H7 (cell line): ENCODE results near the gene RABGEF1. TPM values are rescaled to one million over a fixed set of nuclear protein-coding genes. Genes with fewer than 3 reads are reported as not detected.

ENCODE experiments used
- DNase-seq: peaks from one replicate; pipeline ENCODE4 v3.0.0; 2012
- H3K27me3 ChIP-seq: 2 replicates; pipeline ENCODE4 v1.6.0; 2011; ENCODE audit warnings: mild to moderate bottlenecking, low read length; ENCODE audit not compliant: control insufficient read depth, insufficient read depth
- H3K36me3 ChIP-seq: replicated peaks from 2 replicates; pipeline ENCODE4 v1.5.1; 2011; ENCODE audit warnings: low read length; ENCODE audit not compliant: control insufficient read depth, insufficient read depth
- H3K4me3 ChIP-seq: 2 replicates; pipeline ENCODE4 v1.5.1; 2011; ENCODE audit warnings: low read depth, mild to moderate bottlenecking, control low read depth, low read length, moderate library complexity; ENCODE audit not compliant: insufficient read depth
- total RNA-seq: library from RNA; depleted of rRNA; stranded (reverse); fragments of >200 nt; shearing (Covaris generic); gene quantifications from 2 replicates; pipeline ENCODE4 v1.2.3, GENCODE V29; 2014; rRNA removed

Gene RABGEF1
- total RNA-seq, 1 experiment from 2014 or later: 16.6 TPM

DNA sequence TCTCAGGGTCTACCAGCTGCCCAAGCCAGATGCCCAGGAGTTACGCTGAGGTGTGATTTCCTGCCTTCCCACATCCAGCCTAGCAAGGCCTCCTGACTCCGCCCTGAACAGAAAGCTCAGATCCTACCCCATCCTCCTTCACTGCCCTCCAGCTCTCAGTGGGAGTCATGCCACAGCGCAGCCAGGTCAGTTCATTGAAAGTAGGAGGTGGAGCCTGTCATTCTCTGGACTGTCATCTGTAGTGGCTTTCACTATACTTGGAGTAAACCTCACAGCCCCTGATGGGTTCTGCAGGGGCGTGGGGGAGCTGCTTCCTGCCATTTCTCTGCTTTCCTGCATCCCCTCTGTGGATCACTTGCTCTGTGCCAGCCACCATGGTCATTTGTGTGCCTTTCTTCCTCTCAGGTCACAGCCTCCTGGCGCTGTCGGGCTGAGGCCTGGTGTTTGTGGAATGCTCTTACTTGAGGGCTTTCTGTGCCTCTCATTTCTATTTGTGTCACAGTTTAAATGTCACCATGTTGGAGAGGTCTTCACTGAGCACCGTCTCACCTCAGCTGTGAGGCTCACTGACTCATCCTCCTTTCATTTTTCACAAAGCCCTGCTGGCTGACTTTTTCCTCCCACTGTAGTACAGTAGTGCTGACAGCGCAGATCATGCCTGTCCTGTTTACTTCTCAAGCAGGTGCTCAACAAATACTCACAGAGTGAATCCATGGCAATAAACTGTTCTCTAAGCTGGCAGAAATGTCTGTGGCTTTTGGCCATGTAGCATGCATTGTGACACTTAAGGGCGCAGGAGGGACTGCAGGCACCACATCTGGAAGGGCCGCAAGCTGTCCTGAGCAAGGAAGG is 119.5 kb downstream of the RABGEF1 start:
- Histone ChIP-seq H3K36me3 (no peaks in the 10 kb centered on the region), H3K4me3 (no peak overlapping the region), H3K27me3 (no peaks in the 10 kb centered on the region)
- peak; percentile 36 for DNase-seq

DNA sequence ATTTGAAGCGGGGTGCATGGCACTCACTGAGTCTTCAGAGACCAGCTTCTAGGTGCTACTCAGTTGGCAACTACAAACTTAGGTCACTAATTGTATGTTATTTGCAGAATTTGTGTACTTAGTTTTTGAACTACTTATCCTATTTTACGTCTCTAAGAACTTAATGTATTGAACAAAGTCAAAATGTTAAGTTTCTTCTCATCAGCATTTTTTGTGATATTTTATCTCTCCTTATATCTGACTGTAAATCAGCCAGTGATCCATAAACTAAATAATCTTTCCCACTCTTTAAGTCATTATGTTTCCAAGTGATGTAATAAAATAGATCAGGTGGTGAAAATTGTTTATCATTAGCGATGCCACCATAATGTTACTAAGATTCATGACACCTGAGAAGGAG is 120.2 kb downstream of the RABGEF1 start:
- H3K4me3 ChIP-seq: no peak overlapping the region
- H3K36me3 ChIP-seq: no peaks in the 10 kb centered on the region
- H3K27me3 ChIP-seq: no peaks in the 10 kb centered on the region
- DNase-seq: no peak

Other genes starting within 250 kb of the RABGEF1 start
- 11.6 and 20.5 TPM in 2 replicates for gene KCTD7, start 111.9 kb upstream of the RABGEF1 start, total RNA-seq
- 68.9 and 71.4 TPM in 2 replicates for gene TMEM248, start 180.5 kb downstream of the RABGEF1 start, total RNA-seq